Fibroblast of skin of right quadriceps (primary cell): ENCODE data around the gene MRO.
"Not testable (repeated sequence)": the region's sequence is repeated elsewhere in the genome, so short reads cannot be mapped to it uniquely, and the experiment has no call there.

Experiments
- DNase-seq: peaks from one replicate; pipeline ENCODE4 v3.0.0-alpha.2; 2013

MRO gene

GRCh38 chr18:50790948-50791347 lies 28.9 kb downstream of the MRO start:
- no peak for DNase-seq

GRCh38 chr18:50790241-50790640 lies 29.6 kb downstream of the MRO start:
- no peak for DNase-seq

- peak; percentile 5 for DNase-seq
Measured at GRCh38 chr18:50788284-50788683, 31.5 kb downstream of the MRO start.

- DNase-seq, result peak; percentile 2
Measured at GRCh38 chr18:50786864-50787263, 33.0 kb downstream of the MRO start.

- DNase-seq, result no peak
Measured at GRCh38 chr18:50783553-50783952, 36.3 kb downstream of the MRO start.

GRCh38 chr18:50779021-50779420 lies 40.8 kb downstream of the MRO start:
- DNase-seq, result not testable (repeated sequence)

- DNase-seq, result no peak
Measured at GRCh38 chr18:50776383-50776782, 43.4 kb downstream of the MRO start.

GRCh38 chr18:50775726-50776125 lies 44.1 kb downstream of the MRO start:
- no peak for DNase-seq

- DNase-seq, result no peak
Measured at GRCh38 chr18:50775207-50775606, 44.6 kb downstream of the MRO start.

GRCh38 chr18:50769463-50769862 lies 50.4 kb downstream of the MRO start:
- no peak for DNase-seq

GRCh38 chr18:50757358-50757757 lies 62.5 kb downstream of the MRO start:
- no peak for DNase-seq

GRCh38 chr18:50754297-50754696 lies 65.5 kb downstream of the MRO start:
- DNase-seq, result no peak

- DNase-seq, result no peak
Measured at GRCh38 chr18:50753311-50753710, 66.5 kb downstream of the MRO start.

- DNase-seq, result no peak
Measured at GRCh38 chr18:50751947-50752346, 67.9 kb downstream of the MRO start.

GRCh38 chr18:50751490-50751889 lies 68.3 kb downstream of the MRO start:
- no peak for DNase-seq

- DNase-seq, result no peak
Measured at GRCh38 chr18:50750546-50750945, 69.3 kb downstream of the MRO start.

- DNase-seq, result no peak
Measured at GRCh38 chr18:50749945-50750344, 69.9 kb downstream of the MRO start.

- no peak for DNase-seq
Measured at GRCh38 chr18:50749421-50749820, 70.4 kb downstream of the MRO start.

GRCh38 chr18:50748243-50749229 lies 71.3 kb downstream of the MRO start:
- DNase-seq, result no peak

GRCh38 chr18:50747849-50748242 lies 72.0 kb downstream of the MRO start:
- DNase-seq, result no peak

GRCh38 chr18:50745945-50746344 lies 73.9 kb downstream of the MRO start:
- DNase-seq, result no peak
